NT2/D1 (cell line): ENCODE measurements around the gene DTD1.

Experiments
- SUZ12 ChIP-seq: IDR thresholded peaks from 2 replicates; pipeline ENCODE4 v1.6.1; 2011; ENCODE audit not compliant: insufficient read length, insufficient read depth; ENCODE audit errors: extremely low read depth
- YY1 ChIP-seq: IDR thresholded peaks from 2 replicates; pipeline ENCODE4 v1.6.1; 2011; ENCODE audit not compliant: insufficient read length, insufficient read depth
- ZNF274 ChIP-seq: IDR thresholded peaks from 2 replicates; pipeline ENCODE4 v1.6.1; 2011; ENCODE audit warnings: mild to moderate bottlenecking, low read depth, low read length

- no peak for TF ChIP-seq YY1
- no peak for TF ChIP-seq ZNF274
- TF ChIP-seq SUZ12 = no peak
Measured at GRCh38 chr20:18543216-18543615, 44.6 kb upstream of the DTD1 start.
